Activated CD4-positive, alpha-beta T cell treated with anti-CD3 and anti-CD28 coated beads, Interleukin-2, amount 10 ng/mL, durations not matched to agents 7 days and 5 days (primary cell): ENCODE measurements around the gene STAB2. TPM values are rescaled to one million over a fixed set of nuclear protein-coding genes. Genes with fewer than 3 reads are reported as not detected.

Source experiments
- CTCF ChIA-PET: fragments of 350-600 bp; sonication (Branson Sonifier 250); formaldehyde crosslinking; loops from one replicate; lab custom pipeline; 2021; ENCODE audit warnings: antibody characterized with exemption; lab: Charles Lee
- POLR2A ChIA-PET: fragments of 350-600 bp; sonication (Branson Sonifier 250); formaldehyde crosslinking; loops from one replicate; lab custom pipeline; 2021; ENCODE audit warnings: antibody characterized with exemption; lab: Charles Lee
- DNase-seq: peaks from one replicate; pipeline ENCODE4 v3.0.0-alpha.2; 2020
- H3K27ac Mint-ChIP-seq: one replicate; pipeline ENCODE4 v1.8.0; 2021; ENCODE audit warnings: mild to moderate bottlenecking, moderate library complexity, mixed read lengths
- H3K27me3 Mint-ChIP-seq: one replicate; pipeline ENCODE4 v1.8.0; 2021; ENCODE audit warnings: mixed read lengths
- H3K36me3 Mint-ChIP-seq: one replicate; pipeline ENCODE4 v1.8.0; 2021; ENCODE audit warnings: low read depth, mixed read lengths
- H3K4me1 Mint-ChIP-seq: one replicate; pipeline ENCODE4 v1.8.0; 2021; ENCODE audit warnings: mixed read lengths
- H3K4me3 Mint-ChIP-seq: one replicate; pipeline ENCODE4 v1.8.0; 2021; ENCODE audit warnings: mild to moderate bottlenecking, moderate library complexity, mixed read lengths
- H3K9me3 Mint-ChIP-seq: one replicate; pipeline ENCODE4 v1.8.0; 2021; ENCODE audit warnings: mixed read lengths
- total RNA-seq, 2 experiments: library from RNA; stranded (reverse); gene quantifications; one replicate each; pipeline ENCODE4 v1.2.3, GENCODE V29; 2021

The STAB2 gene
- total RNA-seq, 2 experiments from 2014 or later, result not detected

- CTCF ChIA-PET, result no interaction called here
- DNase-seq, result no peak
- H3K4me3 Mint-ChIP-seq, result no peak overlapping the region
- peaks cover 8% of the 10 kb centered on the region for H3K27me3 Mint-ChIP-seq
- H3K4me1 Mint-ChIP-seq, result no peaks in the 10 kb centered on the region
- no peaks in the 10 kb centered on the region for H3K36me3 Mint-ChIP-seq
- H3K27ac Mint-ChIP-seq, result no peak overlapping the region
- POLR2A ChIA-PET, result no interaction called here
- H3K9me3 Mint-ChIP-seq, result no peaks in the 10 kb centered on the region
Measured at GRCh38 chr12:103596981-103597380, 9.9 kb downstream of the STAB2 start.

GRCh38 chr12:103599274-103599673 is 12.2 kb downstream of the STAB2 start:
- peaks cover 9% of the 10 kb centered on the region for H3K27me3 Mint-ChIP-seq
- ChIA-PET CTCF (no interaction called here), POLR2A (interaction anchor here (1.1 kb wide), 1 partner anchor 27 kb away, joined by 6 read pairs; no protein-coding TSS in a partner anchor)
- no peak for DNase-seq
- no peak overlapping the region for H3K27ac Mint-ChIP-seq
- no peaks in the 10 kb centered on the region for H3K9me3 Mint-ChIP-seq
- H3K36me3 Mint-ChIP-seq, result no peaks in the 10 kb centered on the region
- H3K4me3 Mint-ChIP-seq, result no peak overlapping the region
- no peaks in the 10 kb centered on the region for H3K4me1 Mint-ChIP-seq

- no peaks in the 10 kb centered on the region for H3K4me1 Mint-ChIP-seq
- POLR2A ChIA-PET, result no interaction called here
- CTCF ChIA-PET, result no interaction called here
- H3K4me3 Mint-ChIP-seq, result no peak overlapping the region
- no peaks in the 10 kb centered on the region for H3K36me3 Mint-ChIP-seq
- no peaks in the 10 kb centered on the region for H3K9me3 Mint-ChIP-seq
- no peak overlapping the region for H3K27ac Mint-ChIP-seq
- DNase-seq, result no peak
- H3K27me3 Mint-ChIP-seq, result peaks cover 10% of the 10 kb centered on the region
Measured at GRCh38 chr12:103600967-103601728, 14.1 kb downstream of the STAB2 start.

- no peak for DNase-seq
- POLR2A ChIA-PET, result no interaction called here
- H3K36me3 Mint-ChIP-seq, result no peaks in the 10 kb centered on the region
- CTCF ChIA-PET, result interaction anchor here (1.8 kb wide), 1 partner anchor 12 kb away, joined by 4 read pairs; no protein-coding TSS in a partner anchor
- no peak overlapping the region for H3K4me3 Mint-ChIP-seq
- H3K4me1 Mint-ChIP-seq, result no peaks in the 10 kb centered on the region
- no peaks in the 10 kb centered on the region for H3K9me3 Mint-ChIP-seq
- peaks cover 3% of the 10 kb centered on the region for H3K27me3 Mint-ChIP-seq
- H3K27ac Mint-ChIP-seq, result no peak overlapping the region
Measured at GRCh38 chr12:103620395-103620794, 33.3 kb downstream of the STAB2 start.

- no peaks in the 10 kb centered on the region for H3K4me1 Mint-ChIP-seq
- no peak overlapping the region for H3K27ac Mint-ChIP-seq
- ChIA-PET POLR2A (no interaction called here), CTCF (no interaction called here)
- H3K36me3 Mint-ChIP-seq, result no peaks in the 10 kb centered on the region
- H3K27me3 Mint-ChIP-seq, result no peaks in the 10 kb centered on the region
- no peaks in the 10 kb centered on the region for H3K9me3 Mint-ChIP-seq
- H3K4me3 Mint-ChIP-seq, result no peak overlapping the region
- DNase-seq, result no peak
Measured at GRCh38 chr12:103623716-103624115, 36.6 kb downstream of the STAB2 start.

- ChIA-PET CTCF (no interaction called here), POLR2A (interaction anchor here (0.6 kb wide), 1 partner anchor 28 kb away, joined by 6 read pairs; no protein-coding TSS in a partner anchor)
- H3K4me3 Mint-ChIP-seq, result no peak overlapping the region
- DNase-seq, result no peak
- H3K27me3 Mint-ChIP-seq, result no peaks in the 10 kb centered on the region
- H3K27ac Mint-ChIP-seq, result no peak overlapping the region
- H3K4me1 Mint-ChIP-seq, result no peaks in the 10 kb centered on the region
- H3K36me3 Mint-ChIP-seq, result no peaks in the 10 kb centered on the region
- no peaks in the 10 kb centered on the region for H3K9me3 Mint-ChIP-seq
Measured at GRCh38 chr12:103626498-103626897, 39.4 kb downstream of the STAB2 start.

GRCh38 chr12:103627189-103627855 is 40.2 kb downstream of the STAB2 start:
- CTCF ChIA-PET, result interaction anchor here (1.5 kb wide), 1 partner anchor 38 kb away, joined by 3 read pairs; no protein-coding TSS in a partner anchor
- no peak overlapping the region for H3K27ac Mint-ChIP-seq

GRCh38 chr12:103632554-103633216 is 45.6 kb downstream of the STAB2 start:
- Mint-ChIP-seq H3K9me3 (no peaks in the 10 kb centered on the region), H3K27ac (no peak overlapping the region), H3K27me3 (no peaks in the 10 kb centered on the region), H3K4me3 (no peak overlapping the region), H3K4me1 (no peaks in the 10 kb centered on the region), H3K36me3 (no peaks in the 10 kb centered on the region)
- ChIA-PET POLR2A (no interaction called here), CTCF (interaction anchor here (0.6 to 2.3 kb wide), 8 partner anchors 9 to 135 kb away, joined by 3 to 11 read pairs (median 4); no protein-coding TSS in a partner anchor)
- DNase-seq, result peak; percentile 78

More at GRCh38 chr12:103627189-103627855, 40.2 kb downstream of the STAB2 start:
- no peaks in the 10 kb centered on the region for H3K27me3 Mint-ChIP-seq
- no peaks in the 10 kb centered on the region for H3K4me1 Mint-ChIP-seq
- no peaks in the 10 kb centered on the region for H3K9me3 Mint-ChIP-seq
- DNase-seq, result no peak
- POLR2A ChIA-PET, result no interaction called here
- no peaks in the 10 kb centered on the region for H3K36me3 Mint-ChIP-seq
- H3K4me3 Mint-ChIP-seq, result no peak overlapping the region

GRCh38 chr12:103634732-103635131 is 47.7 kb downstream of the STAB2 start:
- Mint-ChIP-seq H3K27me3 (no peaks in the 10 kb centered on the region), H3K9me3 (no peaks in the 10 kb centered on the region), H3K4me1 (no peaks in the 10 kb centered on the region), H3K4me3 (no peak overlapping the region), H3K27ac (no peak overlapping the region), H3K36me3 (no peaks in the 10 kb centered on the region)
- CTCF ChIA-PET, result no interaction called here
- POLR2A ChIA-PET, result no interaction called here
- DNase-seq, result no peak

- Mint-ChIP-seq H3K27ac (no peak overlapping the region), H3K4me3 (no peak overlapping the region), H3K4me1 (no peaks in the 10 kb centered on the region), H3K9me3 (no peaks in the 10 kb centered on the region), H3K36me3 (no peaks in the 10 kb centered on the region), H3K27me3 (peaks cover 2% of the 10 kb centered on the region)
- POLR2A ChIA-PET, result no interaction called here
- CTCF ChIA-PET, result no interaction called here
- no peak for DNase-seq
Measured at GRCh38 chr12:103635419-103635818, 48.3 kb downstream of the STAB2 start.

GRCh38 chr12:103637021-103637420 is 49.9 kb downstream of the STAB2 start:
- Mint-ChIP-seq H3K4me1 (no peaks in the 10 kb centered on the region), H3K36me3 (no peaks in the 10 kb centered on the region), H3K27me3 (peaks cover 2% of the 10 kb centered on the region), H3K4me3 (no peak overlapping the region), H3K27ac (no peak overlapping the region), H3K9me3 (no peaks in the 10 kb centered on the region)
- CTCF ChIA-PET, result no interaction called here
- POLR2A ChIA-PET, result no interaction called here
- DNase-seq, result no peak

GRCh38 chr12:103637429-103637828 is 50.4 kb downstream of the STAB2 start:
- Mint-ChIP-seq H3K4me1 (no peaks in the 10 kb centered on the region), H3K36me3 (no peaks in the 10 kb centered on the region), H3K27ac (no peak overlapping the region), H3K27me3 (peaks cover 2% of the 10 kb centered on the region), H3K9me3 (no peaks in the 10 kb centered on the region), H3K4me3 (no peak overlapping the region)
- ChIA-PET CTCF (no interaction called here), POLR2A (no interaction called here)
- DNase-seq, result no peak

GRCh38 chr12:103639983-103640382 is 52.9 kb downstream of the STAB2 start:
- H3K27ac Mint-ChIP-seq, result no peak overlapping the region
- no peak overlapping the region for H3K4me3 Mint-ChIP-seq
- no peaks in the 10 kb centered on the region for H3K9me3 Mint-ChIP-seq
- no peaks in the 10 kb centered on the region for H3K4me1 Mint-ChIP-seq
- CTCF ChIA-PET, result interaction anchor here (0.6 to 2.6 kb wide), 2 partner anchors 7 to 146 kb away, joined by 3 to 11 read pairs; no protein-coding TSS in a partner anchor
- POLR2A ChIA-PET, result no interaction called here
- DNase-seq, result no peak
- no peaks in the 10 kb centered on the region for H3K36me3 Mint-ChIP-seq
- peaks cover 2% of the 10 kb centered on the region for H3K27me3 Mint-ChIP-seq
